Urothelium cell line (cell line): ENCODE results near the gene CELF5.
A peak's percentile ranks its signal among the peaks of the same experiment; 100 is the strongest.
"Not testable (repeated sequence)": the region's sequence is repeated elsewhere in the genome, so short reads cannot be mapped to it uniquely, and the experiment has no call there.

Source experiments
- DNase-seq: peaks from one replicate; pipeline ENCODE4 v3.0.0; 2011; ENCODE audit warnings: low spot score, mixed read lengths
- FAIRE-seq: peaks from 2 replicates; lab custom pipeline; 2011; peaks lifted over from hg19 to GRCh38; lab: Jason Lieb, UNC

Gene CELF5

DNA sequence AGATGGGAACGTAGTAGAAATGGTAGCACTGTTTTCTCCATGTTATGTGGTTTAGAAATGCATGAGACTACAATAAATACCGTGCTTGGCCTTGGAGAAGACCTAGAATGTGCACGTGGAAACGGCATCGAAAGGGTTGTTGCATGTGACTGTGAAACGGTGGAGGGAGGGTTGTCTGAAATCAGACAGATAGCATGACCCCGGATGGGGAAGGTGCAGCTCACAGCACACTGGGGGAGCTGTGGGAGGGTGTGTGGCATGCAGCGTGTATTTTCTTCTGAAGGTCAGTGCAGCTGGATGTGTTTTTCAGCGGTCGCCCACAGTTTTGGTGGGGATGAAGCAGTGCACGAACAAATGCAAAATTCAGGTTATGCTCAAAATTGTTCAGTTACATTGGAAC lies 63.4 kb downstream of the CELF5 start:
- FAIRE-seq (no peak), DNase-seq (no peak)

DNA sequence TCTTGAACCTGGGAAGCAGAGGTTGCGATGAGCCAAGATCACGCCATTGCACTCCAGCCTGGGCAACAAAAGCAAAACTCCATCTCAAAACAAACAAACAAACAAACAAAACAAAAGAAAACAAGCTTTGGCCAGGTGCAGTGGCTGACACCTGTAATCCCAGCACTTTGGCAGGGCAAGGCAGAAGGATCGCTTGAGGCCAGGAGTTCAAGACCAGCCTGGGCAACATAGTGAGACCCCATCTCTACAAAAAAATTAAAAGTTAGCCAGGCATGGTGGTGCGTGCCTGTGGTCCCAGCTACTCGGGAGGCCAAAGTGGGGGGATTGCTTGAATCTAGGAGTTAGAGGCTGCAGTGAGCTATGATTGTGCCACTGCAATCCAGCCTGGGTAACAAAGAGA lies 64.0 kb downstream of the CELF5 start:
- FAIRE-seq, DNase-seq: not testable (repeated sequence)

DNA sequence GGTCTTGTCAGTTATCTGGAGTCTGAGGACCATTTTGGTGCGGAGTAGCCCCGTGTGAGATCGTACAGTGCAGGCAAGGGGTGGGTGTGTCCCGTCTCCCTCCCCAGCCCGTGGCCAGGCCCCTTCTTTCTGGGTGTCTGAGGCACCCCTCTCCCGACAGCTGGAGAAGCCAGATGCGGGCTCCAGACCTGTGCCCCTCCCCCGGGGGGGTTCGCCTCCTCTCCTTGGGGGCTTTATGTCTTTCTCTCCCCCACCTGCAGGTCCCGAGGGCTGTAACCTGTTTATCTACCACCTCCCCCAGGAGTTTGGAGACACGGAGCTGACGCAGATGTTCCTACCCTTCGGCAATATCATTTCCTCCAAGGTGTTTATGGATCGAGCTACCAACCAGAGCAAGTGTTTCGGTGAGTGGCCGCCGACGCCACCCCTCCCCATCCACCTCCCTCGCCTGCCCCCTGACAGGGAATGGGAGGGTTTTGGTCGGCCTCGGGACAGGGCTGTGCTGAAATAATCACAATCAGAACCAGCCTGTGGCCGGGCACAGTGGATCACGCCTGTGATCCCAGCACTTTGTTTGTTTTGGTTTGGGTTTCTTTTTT lies 65.6 kb downstream of the CELF5 start:
- DNase-seq (no peak), FAIRE-seq (no peak)

DNA sequence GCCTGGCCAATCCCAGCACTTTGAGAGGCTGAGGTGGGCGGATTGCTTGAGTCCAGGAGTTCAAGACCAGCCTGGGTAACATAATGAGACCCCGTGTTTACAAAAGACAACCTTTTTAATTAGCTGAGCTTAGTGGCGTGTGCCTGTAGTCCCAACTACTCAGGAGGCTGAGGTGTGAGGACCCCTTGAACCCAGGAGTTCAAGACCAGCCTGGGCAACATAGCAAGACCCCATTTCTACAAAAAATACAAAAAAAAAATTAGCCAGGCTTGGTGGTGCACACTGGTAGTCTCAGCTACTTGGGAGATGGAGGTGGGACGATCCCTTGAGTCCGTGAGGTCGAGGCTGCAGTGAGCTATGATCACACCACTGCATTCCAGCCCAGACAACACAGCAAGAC lies 66.4 kb downstream of the CELF5 start:
- DNase-seq, FAIRE-seq: not testable (repeated sequence)

DNA sequence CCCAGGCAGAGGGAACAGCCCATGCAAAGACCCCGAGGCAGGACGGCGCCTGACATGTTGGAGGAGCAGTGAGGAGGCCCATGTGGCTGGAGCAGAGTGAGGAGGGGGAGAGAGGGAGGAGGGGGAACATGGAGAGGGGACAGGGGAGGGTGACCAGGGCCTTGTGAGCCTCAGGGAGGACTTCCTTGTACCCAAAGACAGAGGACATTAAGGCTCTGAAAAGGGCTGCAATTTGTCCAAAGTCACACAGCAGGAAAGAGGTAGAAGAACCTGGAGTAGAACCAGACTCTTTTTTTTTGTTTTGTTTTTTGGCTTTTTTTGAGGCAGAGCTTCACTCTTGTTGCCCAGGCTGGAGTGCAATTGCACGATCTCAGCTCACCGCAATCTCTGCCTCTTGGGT lies 67.2 kb downstream of the CELF5 start:
- DNase-seq (no peak), FAIRE-seq (no peak)

GRCh38 chr19:3292958-3293529 lies 68.6 kb downstream of the CELF5 start:
- DNase-seq = no peak
- FAIRE-seq = no peak

DNA sequence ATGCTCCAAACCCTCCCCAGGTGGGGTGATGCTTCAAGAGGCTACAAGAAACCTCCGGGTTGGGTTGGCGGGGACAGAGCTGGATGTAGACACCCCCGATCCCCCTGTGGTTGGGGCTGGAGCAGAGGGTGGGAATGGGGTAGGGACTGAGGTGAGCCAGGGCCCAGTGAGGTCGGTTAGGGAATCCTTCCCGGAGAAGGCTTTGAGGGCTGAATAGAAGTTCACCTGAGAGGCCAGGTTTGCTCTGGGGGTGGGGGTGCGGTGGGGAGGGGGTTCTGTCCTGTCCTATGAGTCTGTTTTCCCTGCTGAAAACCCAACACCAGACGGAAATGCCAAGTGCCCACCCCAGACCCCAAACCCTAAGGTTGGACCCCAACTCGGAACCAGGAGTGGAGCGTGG lies 69.1 kb downstream of the CELF5 start:
- DNase-seq (no peak), FAIRE-seq (no peak)

DNA sequence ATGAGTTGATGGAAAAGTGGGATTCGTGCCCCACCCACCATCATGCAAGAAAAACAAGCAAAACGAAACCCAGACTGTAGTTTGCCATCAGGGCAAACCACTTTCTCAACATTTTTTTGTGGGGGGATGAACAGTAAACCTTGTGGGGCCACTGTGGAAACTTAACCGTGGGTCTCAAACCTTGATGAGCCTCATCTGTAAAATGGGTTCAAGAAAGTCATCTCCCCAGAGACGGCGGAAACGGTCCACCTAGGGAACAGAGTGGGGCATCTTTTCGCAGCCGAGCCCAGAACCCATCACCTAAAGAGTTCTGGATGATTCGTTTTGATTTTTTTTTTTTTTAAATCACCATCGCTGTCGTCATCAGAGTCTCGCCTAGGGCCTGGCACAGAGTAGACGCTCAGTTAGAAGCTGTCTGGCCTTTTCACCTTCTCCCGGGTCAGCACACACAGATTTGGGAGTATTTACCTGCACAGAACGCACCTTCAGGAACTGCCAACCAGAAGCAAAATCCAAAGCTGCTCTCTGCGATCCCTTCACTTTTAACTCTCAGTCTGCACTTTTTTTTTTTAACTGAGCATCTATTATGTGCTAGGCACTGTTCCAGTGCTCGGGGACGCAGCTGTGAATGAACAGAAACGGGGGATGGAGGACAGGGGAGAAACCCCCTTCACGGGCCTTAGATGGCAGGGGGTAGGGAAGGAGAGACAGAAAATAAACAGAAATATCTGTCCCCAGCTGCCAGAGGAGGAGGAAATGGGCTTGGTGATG lies 69.8 kb downstream of the CELF5 start:
- no peak for FAIRE-seq
- no peak for DNase-seq

DNA sequence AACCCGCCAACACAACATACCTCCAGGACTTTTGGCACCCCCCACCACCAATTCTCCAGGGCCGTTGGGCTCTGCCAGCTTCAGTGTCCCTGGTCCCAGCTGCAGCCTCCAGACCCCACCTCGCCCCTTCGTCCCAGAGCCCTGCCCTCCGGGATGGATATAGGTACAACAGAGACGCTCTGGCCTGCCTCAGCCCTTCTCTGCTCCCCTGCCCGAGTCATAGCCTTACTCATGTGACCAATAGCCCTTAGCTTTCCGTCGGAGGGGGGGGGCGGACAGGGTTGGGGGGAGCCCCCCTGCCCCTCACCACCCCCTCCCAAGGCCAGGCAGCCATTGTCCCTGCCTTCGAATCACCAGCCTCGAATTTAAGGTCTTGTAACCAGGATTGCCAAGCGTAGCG lies 71.1 kb downstream of the CELF5 start:
- DNase-seq = no peak
- FAIRE-seq = no peak

DNA sequence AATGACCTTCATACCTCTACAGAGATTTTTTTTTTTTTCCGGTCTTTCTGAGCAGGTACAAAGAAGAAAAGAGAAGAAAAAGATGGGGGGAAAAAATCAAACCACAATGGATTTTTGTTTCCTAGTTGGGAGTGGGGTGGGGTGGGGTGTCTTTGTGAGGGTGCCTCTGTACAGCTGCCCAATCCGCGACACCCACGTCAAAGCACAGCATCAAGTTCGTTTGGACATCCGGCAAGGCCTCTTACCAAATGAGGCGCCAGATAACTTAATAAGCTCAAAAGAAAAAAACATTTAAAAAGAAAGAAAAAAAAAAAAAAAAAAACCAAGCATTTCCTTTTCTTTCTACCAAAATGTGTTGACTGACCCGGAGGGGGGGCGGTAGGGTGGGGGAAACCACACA lies 71.6 kb downstream of the CELF5 start:
- DNase-seq (no peak), FAIRE-seq (no peak)

DNA sequence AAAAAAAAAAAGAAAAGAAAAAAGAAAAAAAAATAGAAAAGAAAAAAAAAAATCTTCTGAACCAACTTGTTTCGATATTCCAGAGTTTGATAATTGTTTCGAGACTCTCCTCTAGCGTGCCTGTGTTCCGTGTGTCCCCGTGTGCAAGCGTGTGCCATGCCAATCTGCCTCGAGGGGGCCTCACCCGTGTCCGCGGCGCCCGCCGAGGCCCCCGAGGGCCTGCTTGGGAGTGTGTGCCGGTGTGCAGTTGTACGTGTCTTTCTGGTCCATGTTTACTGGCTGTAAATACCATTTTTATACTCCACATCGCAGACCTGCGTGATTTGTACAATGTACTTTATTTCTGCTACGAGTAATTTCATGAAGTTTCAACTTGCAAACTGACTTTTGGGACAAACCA lies 72.0 kb downstream of the CELF5 start:
- FAIRE-seq (no peak), DNase-seq (no peak)

DNA sequence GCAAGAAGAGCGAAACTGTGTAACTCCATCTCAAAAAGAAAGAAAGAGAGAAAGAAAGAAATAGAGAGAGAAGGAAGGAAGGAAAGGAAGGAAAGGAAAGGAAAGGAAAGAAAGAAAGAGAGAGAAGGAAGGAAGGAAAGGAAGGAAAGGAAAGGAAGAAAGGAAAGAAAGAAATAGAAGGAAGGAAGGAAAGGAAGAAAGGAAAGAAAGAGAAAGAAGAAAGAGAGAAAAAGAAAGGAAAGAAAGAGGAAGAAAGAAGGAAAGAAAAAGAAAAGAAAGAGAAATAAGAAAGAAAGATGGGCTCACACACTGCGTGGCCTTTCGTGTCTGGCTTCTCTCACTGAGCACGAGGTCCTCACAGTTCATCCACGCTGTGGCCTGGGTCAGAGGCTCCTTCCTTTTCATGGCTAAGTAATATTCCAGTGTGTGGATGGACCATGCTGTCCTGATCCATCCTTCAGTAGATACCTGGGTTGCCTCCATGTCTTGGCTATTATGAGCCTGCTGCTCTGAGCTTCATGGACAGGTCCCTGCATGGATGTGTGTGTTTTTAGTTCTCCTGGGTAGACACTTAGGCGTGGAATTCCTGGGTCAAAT lies 74.5 kb downstream of the CELF5 start:
- DNase-seq = no peak

DNA sequence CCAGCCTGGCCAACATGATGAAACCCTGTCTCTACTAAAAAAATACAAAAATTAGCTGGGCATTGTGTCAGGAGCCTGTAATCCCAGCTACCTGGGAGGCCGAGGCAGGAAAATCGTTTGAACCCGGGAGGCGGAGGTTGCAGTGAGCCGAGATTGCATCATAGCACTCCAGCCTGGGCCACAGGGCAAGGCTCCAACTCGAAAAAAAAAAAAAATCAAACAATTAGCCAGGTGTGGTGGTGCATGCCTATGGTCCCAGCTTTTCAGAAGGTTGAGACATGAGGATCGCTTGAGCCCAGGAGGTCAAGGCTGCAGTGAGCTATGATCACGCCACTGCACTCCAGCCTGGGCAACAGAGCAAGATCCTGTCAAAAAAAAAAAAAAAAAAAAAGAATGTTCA lies 76.1 kb downstream of the CELF5 start:
- DNase-seq, FAIRE-seq: not testable (repeated sequence)

More for the DNA sequence above, 74.5 kb downstream of the CELF5 start:
- FAIRE-seq = no peak

DNA sequence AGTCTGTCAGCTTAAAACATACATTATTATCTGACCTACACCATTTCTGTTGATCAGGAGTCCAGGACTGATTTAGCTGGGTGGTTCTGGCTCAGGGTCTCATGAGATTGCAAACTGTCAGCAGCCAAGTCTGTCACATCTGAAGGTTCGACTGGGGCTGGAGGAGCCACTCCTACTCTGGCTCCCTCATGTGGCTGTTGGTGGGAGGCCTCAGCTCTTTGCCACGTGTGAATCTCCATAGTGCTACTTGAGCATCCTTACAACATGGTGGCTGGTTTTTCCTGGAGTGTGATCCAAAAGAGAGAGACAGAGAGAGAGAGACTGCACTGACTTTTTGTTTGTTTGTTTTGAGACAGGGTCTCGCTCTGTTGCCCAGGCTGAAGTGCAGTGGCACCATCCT lies 78.3 kb downstream of the CELF5 start:
- FAIRE-seq (no peak), DNase-seq (no peak)

DNA sequence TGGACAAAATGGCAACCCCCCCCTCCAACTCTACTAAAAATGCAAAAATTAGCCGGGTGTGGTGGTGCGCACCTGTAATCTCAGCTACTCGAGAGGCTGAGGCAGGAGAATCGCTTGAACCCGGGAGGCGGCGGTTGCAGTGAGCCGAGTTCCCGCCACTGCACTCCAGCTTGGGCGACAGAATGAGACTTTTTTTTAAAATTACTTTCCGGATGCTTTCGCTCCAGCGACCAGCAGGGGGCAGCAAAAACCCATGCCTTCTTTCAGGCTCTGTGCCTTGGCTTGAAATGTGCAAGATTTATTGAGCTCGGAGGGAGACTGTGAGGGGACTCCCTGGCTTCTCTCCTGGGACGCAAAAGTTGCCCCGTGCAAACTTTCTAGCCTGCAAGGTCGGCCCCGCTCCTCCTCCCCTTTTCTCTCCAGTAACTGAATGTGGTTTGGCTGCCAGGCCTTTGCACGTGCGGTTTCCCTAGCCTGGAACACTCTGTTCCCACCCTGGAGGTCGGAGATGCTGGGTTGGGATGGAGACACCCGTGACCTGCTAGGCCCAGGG lies 80.5 kb downstream of the CELF5 start:
- peak; percentile 33 for DNase-seq
- no peak for FAIRE-seq

DNA sequence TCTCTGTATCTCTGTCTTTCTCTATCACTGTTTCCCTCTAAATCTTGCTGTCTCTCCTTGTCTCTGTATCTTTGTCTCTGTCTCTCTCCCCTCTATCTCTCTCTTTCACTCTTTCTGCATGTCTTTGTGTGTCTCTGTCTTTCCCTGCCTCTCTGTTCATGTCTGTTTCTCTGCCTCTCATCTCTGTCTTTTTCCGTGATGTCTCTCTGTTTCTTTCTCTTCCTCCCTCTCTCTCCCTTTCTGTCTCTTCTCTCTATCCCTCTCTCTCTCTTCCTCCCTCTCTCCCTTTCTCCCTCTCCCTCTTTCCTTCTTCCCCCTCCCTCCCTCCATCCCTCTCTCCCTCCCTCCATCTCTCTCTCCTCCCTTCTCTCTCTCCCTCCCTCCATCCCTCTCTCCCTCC lies 85.3 kb downstream of the CELF5 start:
- DNase-seq (no peak), FAIRE-seq (no peak)

DNA sequence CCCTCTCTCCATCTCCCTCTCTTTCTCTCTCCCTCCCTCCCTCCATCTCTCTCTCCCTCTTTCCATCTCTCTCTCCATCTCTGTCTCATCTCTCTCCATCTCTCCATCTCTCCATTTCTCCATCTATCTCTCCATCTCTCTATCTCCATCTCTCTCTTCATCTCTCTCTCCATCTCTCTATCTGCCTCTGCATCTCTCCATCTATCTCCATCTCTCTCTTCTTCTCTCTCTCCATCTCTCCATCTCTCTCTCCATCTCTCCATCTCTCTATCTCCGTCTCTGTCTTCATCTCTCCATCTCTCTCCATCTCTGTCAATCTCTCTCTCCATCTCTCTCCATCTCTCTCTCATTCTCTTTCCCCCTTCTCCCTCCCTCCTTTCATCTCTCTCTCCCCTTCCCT lies 85.8 kb downstream of the CELF5 start:
- FAIRE-seq (no peak), DNase-seq (no peak)

DNA sequence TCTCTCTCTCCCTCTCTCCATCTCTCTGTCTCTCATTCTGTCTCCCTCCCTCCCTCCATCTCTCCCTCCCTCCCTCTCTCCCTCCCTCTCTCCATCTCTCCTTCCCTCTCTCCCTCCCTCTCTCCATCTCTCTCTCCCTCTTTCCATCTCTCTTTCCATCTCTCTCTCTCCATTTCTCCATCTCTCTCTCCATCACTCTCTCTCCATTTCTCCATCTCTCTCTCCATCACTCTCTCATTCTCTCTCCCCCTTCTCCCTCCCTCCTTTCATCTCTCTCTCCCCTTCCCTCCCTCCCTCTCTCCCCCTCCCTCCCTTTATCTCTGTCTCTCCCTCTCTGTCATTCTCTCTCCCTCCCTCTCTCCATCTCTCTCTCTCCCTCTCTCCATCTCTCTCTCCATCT lies 86.2 kb downstream of the CELF5 start:
- FAIRE-seq (no peak), DNase-seq (no peak)

- DNase-seq (no peak), FAIRE-seq (no peak)
Measured at GRCh38 chr19:3313199-3313575, 88.7 kb downstream of the CELF5 start.

- DNase-seq (no peak), FAIRE-seq (no peak)
Measured at GRCh38 chr19:3314962-3315675, 90.7 kb downstream of the CELF5 start.

- DNase-seq = no peak
- FAIRE-seq = no peak
Measured at GRCh38 chr19:3315676-3315973, 91.2 kb downstream of the CELF5 start.
